Panc1 (cell line): ENCODE results near the gene MED9. TPM values are rescaled to one million over a fixed set of nuclear protein-coding genes. Genes with fewer than 3 reads are reported as not detected.

Experiments used
- ATAC-seq: fragments of 200-7000 bp; cut with Tn5 transposase; 2 replicates; pipeline ENCODE4 v1.9.1; 2020; ENCODE audit warnings: mild to moderate bottlenecking, moderate library complexity
- BruUV-seq: library from RNA; stranded (reverse); fragments of 400-500 nt; replicated peaks from 2 replicates; lab custom pipeline; 2021; lab: Mats Ljungman, UMichigan
- CTCF ChIA-PET: fragments of 300-600 bp; sonication (Branson Sonifier 250); formaldehyde crosslinking; loops from one replicate; lab custom pipeline; 2022; ENCODE audit warnings: antibody characterized with exemption; lab: Charles Lee
- POLR2A ChIA-PET: fragments of 300-600 bp; sonication (Branson Sonifier 250); formaldehyde crosslinking; loops from one replicate; lab custom pipeline; 2022; ENCODE audit warnings: antibody characterized with exemption; lab: Charles Lee
- DNase-seq: peaks from one replicate; pipeline ENCODE4 v3.0.0-alpha.2; 2010; ENCODE audit warnings: low read depth, low spot score
- H3K27ac ChIP-seq: 2 replicates; pipeline ENCODE4 v1.5.1; 2011; ENCODE audit warnings: mild to moderate bottlenecking, low read length, inconsistent platforms
- H3K27me3 ChIP-seq: fragments of 200-500 bp; sonication (Bioruptor generic); 2 replicates; pipeline ENCODE4 v1.6.0; 2014; ENCODE audit warnings: low read length, inconsistent platforms; ENCODE audit not compliant: control insufficient read depth, insufficient read depth
- H3K36me3 ChIP-seq: fragments of 200-500 bp; sonication (Bioruptor generic); 2 replicates; pipeline ENCODE4 v1.5.1; 2014; ENCODE audit warnings: inconsistent platforms, mild to moderate bottlenecking, low read length, moderate library complexity; ENCODE audit not compliant: control insufficient read depth, insufficient read depth
- H3K4me1 ChIP-seq: 2 replicates; pipeline ENCODE4 v1.5.1; 2011; ENCODE audit warnings: inconsistent platforms, mild to moderate bottlenecking, low read length, moderate library complexity; ENCODE audit not compliant: control insufficient read depth, insufficient read depth
- H3K4me3 ChIP-seq, 2 experiments: 2 replicates each; pipeline ENCODE4 v1.5.1; 2011 to 2012; ENCODE audit warnings: low read depth in 2 of 2, low read length in 2 of 2, mild to moderate bottlenecking in 2 of 2, inconsistent platforms in 1 of 2, moderate library complexity in 1 of 2
- H3K9me3 ChIP-seq: fragments of 200-500 bp; sonication (Bioruptor generic); 2 replicates; pipeline ENCODE4 v1.5.1; 2014; ENCODE audit warnings: low read depth, mild to moderate bottlenecking, inconsistent platforms, low read length, moderate library complexity; ENCODE audit not compliant: control insufficient read depth, insufficient read depth
- POLR2AphosphoS5 ChIP-seq: IDR thresholded peaks from 2 replicates; pipeline ENCODE4 v1.6.1; 2012; ENCODE audit warnings: mild to moderate bottlenecking, low read depth, low read length, moderate library complexity
- SIN3A ChIP-seq: IDR thresholded peaks from 2 replicates; pipeline ENCODE4 v1.6.1; 2012; ENCODE audit warnings: low read depth, mild to moderate bottlenecking, low read length, moderate library complexity, borderline replicate concordance; ENCODE audit not compliant: insufficient read depth
- TCF7L2 ChIP-seq: IDR thresholded peaks from 2 replicates; pipeline ENCODE4 v1.6.1; 2011; ENCODE audit warnings: mild to moderate bottlenecking, low read depth, low read length, inconsistent platforms
- in situ Hi-C: cut with HindIII; loops from 2 replicates; pipeline ENCODE4 v1.10.0; 2016; ENCODE audit warnings: low sequenced_read_pairs, low pct_unique_long_range_greater_than_20kb
- intact Hi-C: fragments of 100-400 bp; cut with micrococcal nuclease; formaldehyde crosslinking; loops from one replicate; pipeline ENCODE4 v1.10.0; 2022; ENCODE audit not compliant: unreplicated experiment
- total RNA-seq: library from RNA; stranded (reverse); gene quantifications from one replicate; pipeline ENCODE4 v1.2.1, GENCODE V29; 2021; ENCODE audit not compliant: unreplicated experiment
- TF ChIP-seq, protein P1 (sequence below), 2 experiments: IDR thresholded peaks; 2 replicates each; pipeline ENCODE4 v1.6.1; 2011 to 2012; ENCODE audit warnings: low read depth in 2 of 2, control low read depth in 1 of 2, low read length in 1 of 2, mild to moderate bottlenecking in 1 of 2, moderate library complexity in 1 of 2; ENCODE audit not compliant: insufficient read depth in 1 of 2
- TF ChIP-seq, protein P2 (sequence below): fragments of 450-650 bp; IDR thresholded peaks from 2 replicates; pipeline ENCODE4 v1.5.1; 2017; ENCODE audit warnings: mild to moderate bottlenecking

MED9 gene
- total RNA-seq, 1 experiment from 2014 or later = 11.1 TPM

DNA sequence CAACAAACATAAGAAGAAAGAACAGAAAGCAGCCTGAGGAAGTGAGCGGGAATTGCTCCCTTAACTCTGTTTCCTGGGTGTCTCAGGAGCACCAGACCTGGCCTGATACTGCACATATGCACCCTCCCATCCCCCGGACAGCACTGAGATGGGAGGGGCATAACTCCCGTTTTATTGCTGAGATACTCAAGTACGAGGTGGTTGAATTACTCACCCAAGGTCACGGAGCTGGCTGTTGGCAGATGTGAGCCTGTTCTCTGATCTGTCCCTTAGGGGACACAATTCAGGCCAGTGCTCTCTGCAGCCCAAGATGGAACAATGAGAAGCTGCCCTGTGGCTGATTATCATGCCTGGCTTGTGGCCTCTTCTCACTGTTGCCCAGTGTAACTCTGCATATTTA, 9.1 kb upstream of the MED9 start:
- no peak for DNase-seq
- ChIA-PET CTCF (no interaction called here), POLR2A (no interaction called here)
- H3K4me3 ChIP-seq = no peak overlapping the region
- no TSS peak for BruUV-seq
- in situ Hi-C loops = no loop called here
- H3K27me3 ChIP-seq = no peaks in the 10 kb centered on the region; the same call in 1 of the 2 replicates
- TF ChIP-seq, protein P1, sequence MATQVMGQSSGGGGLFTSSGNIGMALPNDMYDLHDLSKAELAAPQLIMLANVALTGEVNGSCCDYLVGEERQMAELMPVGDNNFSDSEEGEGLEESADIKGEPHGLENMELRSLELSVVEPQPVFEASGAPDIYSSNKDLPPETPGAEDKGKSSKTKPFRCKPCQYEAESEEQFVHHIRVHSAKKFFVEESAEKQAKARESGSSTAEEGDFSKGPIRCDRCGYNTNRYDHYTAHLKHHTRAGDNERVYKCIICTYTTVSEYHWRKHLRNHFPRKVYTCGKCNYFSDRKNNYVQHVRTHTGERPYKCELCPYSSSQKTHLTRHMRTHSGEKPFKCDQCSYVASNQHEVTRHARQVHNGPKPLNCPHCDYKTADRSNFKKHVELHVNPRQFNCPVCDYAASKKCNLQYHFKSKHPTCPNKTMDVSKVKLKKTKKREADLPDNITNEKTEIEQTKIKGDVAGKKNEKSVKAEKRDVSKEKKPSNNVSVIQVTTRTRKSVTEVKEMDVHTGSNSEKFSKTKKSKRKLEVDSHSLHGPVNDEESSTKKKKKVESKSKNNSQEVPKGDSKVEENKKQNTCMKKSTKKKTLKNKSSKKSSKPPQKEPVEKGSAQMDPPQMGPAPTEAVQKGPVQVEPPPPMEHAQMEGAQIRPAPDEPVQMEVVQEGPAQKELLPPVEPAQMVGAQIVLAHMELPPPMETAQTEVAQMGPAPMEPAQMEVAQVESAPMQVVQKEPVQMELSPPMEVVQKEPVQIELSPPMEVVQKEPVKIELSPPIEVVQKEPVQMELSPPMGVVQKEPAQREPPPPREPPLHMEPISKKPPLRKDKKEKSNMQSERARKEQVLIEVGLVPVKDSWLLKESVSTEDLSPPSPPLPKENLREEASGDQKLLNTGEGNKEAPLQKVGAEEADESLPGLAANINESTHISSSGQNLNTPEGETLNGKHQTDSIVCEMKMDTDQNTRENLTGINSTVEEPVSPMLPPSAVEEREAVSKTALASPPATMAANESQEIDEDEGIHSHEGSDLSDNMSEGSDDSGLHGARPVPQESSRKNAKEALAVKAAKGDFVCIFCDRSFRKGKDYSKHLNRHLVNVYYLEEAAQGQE (IDR thresholded peaks at IDR 0.05; ENCODE audit: insufficient read depth in 1 of 2, low read depth in 2 of 2, low read length in 1 of 2) = no peak
- no peak for TF ChIP-seq POLR2AphosphoS5
- no peak for TF ChIP-seq TCF7L2
- TF ChIP-seq, protein P2, sequence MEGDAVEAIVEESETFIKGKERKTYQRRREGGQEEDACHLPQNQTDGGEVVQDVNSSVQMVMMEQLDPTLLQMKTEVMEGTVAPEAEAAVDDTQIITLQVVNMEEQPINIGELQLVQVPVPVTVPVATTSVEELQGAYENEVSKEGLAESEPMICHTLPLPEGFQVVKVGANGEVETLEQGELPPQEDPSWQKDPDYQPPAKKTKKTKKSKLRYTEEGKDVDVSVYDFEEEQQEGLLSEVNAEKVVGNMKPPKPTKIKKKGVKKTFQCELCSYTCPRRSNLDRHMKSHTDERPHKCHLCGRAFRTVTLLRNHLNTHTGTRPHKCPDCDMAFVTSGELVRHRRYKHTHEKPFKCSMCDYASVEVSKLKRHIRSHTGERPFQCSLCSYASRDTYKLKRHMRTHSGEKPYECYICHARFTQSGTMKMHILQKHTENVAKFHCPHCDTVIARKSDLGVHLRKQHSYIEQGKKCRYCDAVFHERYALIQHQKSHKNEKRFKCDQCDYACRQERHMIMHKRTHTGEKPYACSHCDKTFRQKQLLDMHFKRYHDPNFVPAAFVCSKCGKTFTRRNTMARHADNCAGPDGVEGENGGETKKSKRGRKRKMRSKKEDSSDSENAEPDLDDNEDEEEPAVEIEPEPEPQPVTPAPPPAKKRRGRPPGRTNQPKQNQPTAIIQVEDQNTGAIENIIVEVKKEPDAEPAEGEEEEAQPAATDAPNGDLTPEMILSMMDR = no peak
- no peak for TF ChIP-seq SIN3A
- intact Hi-C loops = no loop called here
- H3K4me1 ChIP-seq = no peaks in the 10 kb centered on the region
- no peaks in the 10 kb centered on the region for H3K9me3 ChIP-seq
- no peak overlapping the region for H3K27ac ChIP-seq
- no peaks in the 10 kb centered on the region for H3K36me3 ChIP-seq
- no peak for ATAC-seq

DNA sequence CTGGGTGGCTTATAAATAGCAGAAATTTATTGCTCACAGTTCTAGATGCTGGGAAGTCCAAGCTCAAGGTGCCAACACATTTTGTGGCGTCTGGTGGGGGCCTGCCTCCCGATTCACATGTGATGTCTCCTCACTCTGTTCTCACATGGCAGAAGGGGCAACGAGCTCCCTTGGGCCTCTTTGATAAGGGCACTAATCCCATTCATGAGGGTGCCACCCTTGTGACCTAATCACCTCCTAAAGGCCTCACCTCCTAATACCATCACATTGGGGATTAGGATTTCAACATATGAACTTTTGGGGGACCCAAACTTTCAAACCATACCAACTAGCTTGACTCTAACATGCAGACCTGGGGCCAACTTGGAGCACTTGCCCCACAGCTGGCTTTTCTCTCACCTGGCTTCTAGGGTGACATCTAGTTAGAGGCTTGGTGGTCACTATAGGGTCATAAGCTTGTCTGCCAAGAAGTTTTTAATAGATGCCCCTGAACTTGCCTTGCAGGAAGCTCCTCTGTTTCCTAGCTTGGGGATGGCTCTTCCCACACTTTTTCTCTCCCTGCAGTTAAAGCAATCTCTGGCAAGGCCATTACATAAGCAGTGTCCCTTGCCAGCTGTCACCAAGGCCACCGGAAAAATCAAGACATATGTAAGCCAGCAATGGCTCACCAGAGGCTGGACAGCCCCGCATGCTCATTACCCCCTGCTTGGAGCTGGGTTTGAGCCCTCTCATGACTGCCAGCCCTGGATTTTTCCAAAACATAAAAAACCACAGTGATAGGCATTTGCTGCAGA, 8.4 kb upstream of the MED9 start:
- no TSS peak for BruUV-seq
- H3K27ac ChIP-seq = no peak overlapping the region
- H3K4me1 ChIP-seq = no peaks in the 10 kb centered on the region
- no peaks in the 10 kb centered on the region for H3K36me3 ChIP-seq
- ATAC-seq (no peak), DNase-seq (no peak)
- no peaks in the 10 kb centered on the region; the same call in 1 of the 2 replicates for H3K27me3 ChIP-seq
- TF ChIP-seq TCF7L2 (no peak), SIN3A (no peak), POLR2AphosphoS5 (no peak)
- TF ChIP-seq, protein P2 = no peak
- TF ChIP-seq, protein P1 (IDR thresholded peaks at IDR 0.05; ENCODE audit: insufficient read depth in 1 of 2, low read depth in 2 of 2, low read length in 1 of 2) = no peak
- intact Hi-C loops = no loop called here
- in situ Hi-C loops = no loop called here
- no peaks in the 10 kb centered on the region for H3K9me3 ChIP-seq
- CTCF ChIA-PET = no interaction called here
- POLR2A ChIA-PET = no interaction called here
- H3K4me3 ChIP-seq = no peak overlapping the region
